HCT116 (cell line): Measurements from ENCODE around the gene DENND2A. TPM values are rescaled to one million over a fixed set of nuclear protein-coding genes. Genes with fewer than 3 reads are reported as not detected.

Source experiments
- ATAC-seq: fragments of 200-7000 bp; cut with Tn5 transposase; 2 replicates; pipeline ENCODE4 v1.9.1; 2020; ENCODE audit warnings: mild to moderate bottlenecking, moderate library complexity
- BruUV-seq: library from RNA; stranded (reverse); fragments of 400-500 nt; replicated peaks from 2 replicates; lab custom pipeline; 2021; lab: Mats Ljungman, UMichigan
- CTCF ChIA-PET: fragments of 300-600 bp; sonication (Branson Sonifier 250); formaldehyde crosslinking; loops from one replicate; lab custom pipeline; 2021; ENCODE audit warnings: antibody characterized with exemption; lab: Charles Lee
- POLR2A ChIA-PET: fragments of 300-600, 350-600 bp; sonication (Branson Sonifier 250); formaldehyde crosslinking; loops from one replicate; lab custom pipeline; 2021; ENCODE audit warnings: antibody characterized with exemption; lab: Charles Lee
- RAD21 ChIA-PET, 2 experiments: fragments of 300-600 bp; sonication (Branson Sonifier 250); formaldehyde crosslinking; loops; one replicate each; lab custom pipeline; 2023; ENCODE audit warnings: low total read pairs in 2 of 2; ENCODE audit not compliant: uncharacterized antibody in 2 of 2, unreplicated experiment in 2 of 2, low non-redundant PET in 1 of 2; lab: Charles Lee
- DNase-seq: peaks from one replicate; pipeline ENCODE4 v3.0.0-alpha.2; 2010; ENCODE audit warnings: low read depth, low spot score
- H2AFZ ChIP-seq: fragments of 200-600 bp; shearing (Covaris generic), sonication (generic); 2 replicates; pipeline ENCODE4 v1.6.1; 2017; ENCODE audit warnings: low read depth, mixed run types, mixed read lengths, antibody characterized with exemption, low read length; ENCODE audit not compliant: poor library complexity, severe bottlenecking
- H3K27ac ChIP-seq: 2 replicates; pipeline ENCODE4 v1.5.1; 2012; ENCODE audit warnings: low read depth, low read length
- H3K27me3 ChIP-seq: fragments of 200-600 bp; sonication (generic); 2 replicates; pipeline ENCODE4 v1.6.1; 2016; ENCODE audit warnings: mixed run types, low read length, mixed read lengths; ENCODE audit not compliant: insufficient read depth
- H3K36me3 ChIP-seq, 2 experiments: fragments of 200-500 bp in 1 of 2; fragments of 200-600 bp in 1 of 2; sonication (Bioruptor generic) in 1 of 2; sonication (generic) in 1 of 2; 2 replicates each; pipeline versions ENCODE4 v1.5.1 to v1.6.1; 2014 to 2016; ENCODE audit warnings: low read length in 2 of 2, inconsistent platforms in 1 of 2, mixed read lengths in 1 of 2, mixed run types in 1 of 2; ENCODE audit not compliant: insufficient read depth in 2 of 2, control insufficient read depth in 1 of 2
- H3K4me1 ChIP-seq, 2 experiments: fragments of 200-600 bp in 1 of 2; sonication (generic) in 1 of 2; 2 replicates each; pipeline versions ENCODE4 v1.5.1 to v1.6.1; 2012 to 2017; ENCODE audit warnings: low read length in 2 of 2, inconsistent platforms in 1 of 2, mild to moderate bottlenecking in 1 of 2, mixed read lengths in 1 of 2, mixed run types in 1 of 2, moderate library complexity in 1 of 2; ENCODE audit not compliant: insufficient read depth in 2 of 2, control insufficient read depth in 1 of 2
- H3K4me2 ChIP-seq: fragments of 200-600 bp; sonication (generic); 2 replicates; pipeline ENCODE4 v1.6.1; 2017; ENCODE audit warnings: mixed run types, low read length, mixed read lengths
- H3K4me3 ChIP-seq, 2 experiments: fragments of 200-600 bp in 1 of 2; sonication (generic) in 1 of 2; replicated peaks in 1 of 2; 2 replicates each; pipeline ENCODE4 v1.5.1; 2011 to 2016; ENCODE audit warnings: low read length in 2 of 2, control low read depth in 1 of 2, low read depth in 1 of 2, mild to moderate bottlenecking in 1 of 2, mixed read lengths in 1 of 2, mixed run types in 1 of 2
- H3K79me2 ChIP-seq: fragments of 200-600 bp; sonication (generic); 2 replicates; pipeline ENCODE4 v1.6.1; 2017; ENCODE audit warnings: mild to moderate bottlenecking, mixed run types, low read length, moderate library complexity, mixed read lengths; ENCODE audit not compliant: insufficient read depth
- H3K9ac ChIP-seq: fragments of 200-600 bp; sonication (generic); 2 replicates; pipeline ENCODE4 v1.6.1; 2016; ENCODE audit warnings: low read length, mixed read lengths
- H3K9me2 ChIP-seq: fragments of 200-600 bp; sonication (generic), shearing (Covaris generic); 2 replicates; pipeline ENCODE4 v1.6.1; 2017; ENCODE audit warnings: mixed run types, mild to moderate bottlenecking, moderate library complexity; ENCODE audit not compliant: insufficient read depth
- H3K9me3 ChIP-seq, 2 experiments: fragments of 200-500 bp in 1 of 2; fragments of 200-600 bp in 1 of 2; sonication (Bioruptor generic) in 1 of 2; sonication (generic) in 1 of 2; 2 replicates each; pipeline ENCODE4 v1.6.1; 2014 to 2017; ENCODE audit warnings: low read length in 2 of 2, mixed read lengths in 2 of 2, inconsistent platforms in 1 of 2, low read depth in 1 of 2, mild to moderate bottlenecking in 1 of 2, mixed run types in 1 of 2, moderate library complexity in 1 of 2; ENCODE audit not compliant: control insufficient read depth in 1 of 2, insufficient read depth in 1 of 2
- H4K20me1 ChIP-seq: fragments of 200-600 bp; sonication (generic), shearing (Covaris generic); 2 replicates; pipeline ENCODE4 v1.6.1; 2017; ENCODE audit warnings: mixed run types, mild to moderate bottlenecking, moderate library complexity; ENCODE audit not compliant: insufficient read depth
- EGR1 ChIP-seq: IDR thresholded peaks from 2 replicates; pipeline ENCODE4 v1.6.1; 2012; ENCODE audit warnings: low read depth
- EZH2 ChIP-seq: fragments of 200-600 bp; sonication (generic); IDR thresholded peaks from 2 replicates; pipeline ENCODE4 v1.6.1; 2017; ENCODE audit warnings: antibody characterized with exemption, mixed run types
- EZH2phosphoT487 ChIP-seq: fragments of 200-600 bp; IDR thresholded peaks from 2 replicates; pipeline ENCODE4 v1.6.1; 2018; ENCODE audit warnings: antibody characterized with exemption, borderline replicate concordance
- FOSL1 ChIP-seq: IDR thresholded peaks from 2 replicates; pipeline ENCODE4 v1.6.1; 2012; ENCODE audit warnings: low read depth
- POLR2A ChIP-seq: IDR thresholded peaks from 2 replicates; pipeline ENCODE4 v1.7.0; 2011; ENCODE audit warnings: borderline replicate concordance; ENCODE audit not compliant: insufficient read depth, insufficient read length; ENCODE audit errors: extremely low read depth
- POLR2AphosphoS5 ChIP-seq: IDR thresholded peaks from 2 replicates; pipeline ENCODE4 v1.6.1; 2011; ENCODE audit warnings: mild to moderate bottlenecking, low read depth, low read length, moderate library complexity
- RAD21 ChIP-seq: IDR thresholded peaks from 2 replicates; pipeline ENCODE4 v1.6.1; 2012; ENCODE audit warnings: low read depth, mild to moderate bottlenecking
- REST ChIP-seq: IDR thresholded peaks from 2 replicates; pipeline ENCODE4 v1.6.1; 2012; ENCODE audit warnings: low read depth
- SIN3A ChIP-seq: IDR thresholded peaks from 2 replicates; pipeline ENCODE4 v1.6.1; 2012; ENCODE audit warnings: low read depth
- intact Hi-C: fragments of 100-400 bp; cut with micrococcal nuclease; formaldehyde crosslinking; loops from 2 replicates; pipeline ENCODE4 v1.10.0; 2022
- total RNA-seq: library from RNA; stranded (reverse); gene quantifications from one replicate; pipeline ENCODE4 v1.2.1, GENCODE V29; 2021; ENCODE audit not compliant: unreplicated experiment
- TF ChIP-seq, protein P1 (sequence below), 3 experiments: fragments of 200-600 bp in 1 of 3; sonication (generic) in 1 of 3; IDR thresholded peaks in 2 of 3; conservative IDR thresholded peaks in 1 of 3; 2 replicates each; pipeline ENCODE4 v1.5.1; 2012 to 2017; ENCODE audit warnings: low read depth in 2 of 3, low read length in 2 of 3, antibody characterized with exemption in 1 of 3, borderline replicate concordance in 1 of 3, control low read depth in 1 of 3, mild to moderate bottlenecking in 1 of 3, mixed read lengths in 1 of 3, mixed run types in 1 of 3, moderate library complexity in 1 of 3; ENCODE audit not compliant: insufficient read depth in 1 of 3
- TF ChIP-seq, protein P2 (sequence below): IDR thresholded peaks from 2 replicates; pipeline ENCODE4 v1.6.1; 2011; ENCODE audit warnings: mild to moderate bottlenecking, low read length, moderate library complexity; ENCODE audit not compliant: insufficient replicate concordance; ENCODE audit errors: extremely low read depth

DENND2A gene
- total RNA-seq, 1 experiment from 2014 or later: 0.12 TPM

DNA sequence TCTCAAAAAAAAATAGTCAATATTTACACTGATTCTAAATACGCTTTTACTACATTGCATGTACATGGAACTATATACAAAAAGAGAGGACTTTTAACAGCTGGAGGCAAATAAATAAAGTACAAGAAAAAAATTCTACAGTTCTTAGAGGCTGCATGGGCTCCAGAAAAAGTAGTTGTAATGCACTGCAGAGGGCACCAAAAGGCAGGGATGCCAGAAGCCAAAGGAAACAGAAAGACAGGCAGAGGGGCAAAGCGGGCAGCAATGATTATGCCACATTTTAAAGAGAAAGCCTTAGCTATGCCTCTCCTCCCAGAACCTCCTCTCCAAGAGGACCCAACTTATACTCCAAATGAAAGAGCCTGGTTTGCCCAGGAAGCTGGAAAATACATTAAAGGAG, 20.5 kb upstream of the DENND2A start:
- ATAC-seq (no peak), DNase-seq (no peak)
- Histone ChIP-seq H4K20me1 (no peaks in the 10 kb centered on the region), H2AFZ (no peak overlapping the region), H3K4me1 (peaks cover 0 to 6% of the 10 kb centered on the region in 2 experiments; a peak in 1 of 4 replicates), H3K27ac (no peak overlapping the region), H3K9me2 (no peaks in the 10 kb centered on the region), H3K79me2 (no peaks in the 10 kb centered on the region), H3K9ac (no peak overlapping the region), H3K4me2 (no peak overlapping the region), H3K27me3 (peaks cover 4% of the 10 kb centered on the region; the same call in 1 of the 2 replicates), H3K4me3 (no peak overlapping the region), H3K36me3 (no peaks in the 10 kb centered on the region), H3K9me3 (no peaks in the 10 kb centered on the region)
- RAD21 ChIA-PET: no interaction called here
- BruUV-seq: no TSS peak
- POLR2A ChIA-PET: no interaction called here
- intact Hi-C loops: no loop called here
- CTCF ChIA-PET: interaction anchor here (0.6 to 1.9 kb wide), 4 partner anchors 14 to 571 kb away, joined by 3 to 4 read pairs (median 4); no protein-coding TSS in a partner anchor
- TF ChIP-seq RAD21 (peak; percentile 58), EGR1 (no peak)
- TF ChIP-seq, protein P1, sequence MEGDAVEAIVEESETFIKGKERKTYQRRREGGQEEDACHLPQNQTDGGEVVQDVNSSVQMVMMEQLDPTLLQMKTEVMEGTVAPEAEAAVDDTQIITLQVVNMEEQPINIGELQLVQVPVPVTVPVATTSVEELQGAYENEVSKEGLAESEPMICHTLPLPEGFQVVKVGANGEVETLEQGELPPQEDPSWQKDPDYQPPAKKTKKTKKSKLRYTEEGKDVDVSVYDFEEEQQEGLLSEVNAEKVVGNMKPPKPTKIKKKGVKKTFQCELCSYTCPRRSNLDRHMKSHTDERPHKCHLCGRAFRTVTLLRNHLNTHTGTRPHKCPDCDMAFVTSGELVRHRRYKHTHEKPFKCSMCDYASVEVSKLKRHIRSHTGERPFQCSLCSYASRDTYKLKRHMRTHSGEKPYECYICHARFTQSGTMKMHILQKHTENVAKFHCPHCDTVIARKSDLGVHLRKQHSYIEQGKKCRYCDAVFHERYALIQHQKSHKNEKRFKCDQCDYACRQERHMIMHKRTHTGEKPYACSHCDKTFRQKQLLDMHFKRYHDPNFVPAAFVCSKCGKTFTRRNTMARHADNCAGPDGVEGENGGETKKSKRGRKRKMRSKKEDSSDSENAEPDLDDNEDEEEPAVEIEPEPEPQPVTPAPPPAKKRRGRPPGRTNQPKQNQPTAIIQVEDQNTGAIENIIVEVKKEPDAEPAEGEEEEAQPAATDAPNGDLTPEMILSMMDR (IDR thresholded peaks at IDR 0.05 in 2 of 3, conservative IDR thresholded peaks at IDR 0.05 in 1 of 3; ENCODE audit: borderline replicate concordance in 1 of 3, insufficient read depth in 1 of 3, low read depth in 2 of 3, low read length in 2 of 3): peak in 1 of 3 experiments; percentile 31; a peak in 1 of 6 replicates
- TF ChIP-seq, all 23 proteins: peak for 2

- H3K9ac ChIP-seq: no peak overlapping the region
- no peaks in the 10 kb centered on the region for H3K36me3 ChIP-seq
- no TSS peak for BruUV-seq
- no peak overlapping the region for H2AFZ ChIP-seq
- H3K9me2 ChIP-seq: no peaks in the 10 kb centered on the region
- ChIA-PET CTCF (no interaction called here), POLR2A (no interaction called here), RAD21 (no interaction called here)
- DNase-seq (no peak), ATAC-seq (no peak)
- peaks cover 0 to 6% of the 10 kb centered on the region in 2 experiments; a peak in 1 of 4 replicates for H3K4me1 ChIP-seq
- H3K27ac ChIP-seq: no peak overlapping the region
- H4K20me1 ChIP-seq: no peaks in the 10 kb centered on the region
- TF ChIP-seq EZH2phosphoT487 (no peak), POLR2AphosphoS5 (no peak), FOSL1 (no peak), EZH2 (no peak), REST (no peak), POLR2A (no peak), SIN3A (no peak)
- TF ChIP-seq, protein P2, sequence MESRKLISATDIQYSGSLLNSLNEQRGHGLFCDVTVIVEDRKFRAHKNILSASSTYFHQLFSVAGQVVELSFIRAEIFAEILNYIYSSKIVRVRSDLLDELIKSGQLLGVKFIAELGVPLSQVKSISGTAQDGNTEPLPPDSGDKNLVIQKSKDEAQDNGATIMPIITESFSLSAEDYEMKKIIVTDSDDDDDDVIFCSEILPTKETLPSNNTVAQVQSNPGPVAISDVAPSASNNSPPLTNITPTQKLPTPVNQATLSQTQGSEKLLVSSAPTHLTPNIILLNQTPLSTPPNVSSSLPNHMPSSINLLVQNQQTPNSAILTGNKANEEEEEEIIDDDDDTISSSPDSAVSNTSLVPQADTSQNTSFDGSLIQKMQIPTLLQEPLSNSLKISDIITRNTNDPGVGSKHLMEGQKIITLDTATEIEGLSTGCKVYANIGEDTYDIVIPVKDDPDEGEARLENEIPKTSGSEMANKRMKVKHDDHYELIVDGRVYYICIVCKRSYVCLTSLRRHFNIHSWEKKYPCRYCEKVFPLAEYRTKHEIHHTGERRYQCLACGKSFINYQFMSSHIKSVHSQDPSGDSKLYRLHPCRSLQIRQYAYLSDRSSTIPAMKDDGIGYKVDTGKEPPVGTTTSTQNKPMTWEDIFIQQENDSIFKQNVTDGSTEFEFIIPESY: no peak
- no peak overlapping the region for H3K4me3 ChIP-seq
- H3K79me2 ChIP-seq: no peaks in the 10 kb centered on the region
- H3K4me2 ChIP-seq: no peak overlapping the region
- no peaks in the 10 kb centered on the region for H3K9me3 ChIP-seq
- H3K27me3 ChIP-seq: peaks cover 4% of the 10 kb centered on the region; the same call in 1 of the 2 replicates
- intact Hi-C loops: no loop called here
Observed at GRCh38 chr7:140659856-140660255, 19.2 kb upstream of the DENND2A start.
